Liver (tissue), 9 donors: Measurements from ENCODE around the gene GLP1R. TPM values are rescaled to one million over a fixed set of nuclear protein-coding genes. Genes with fewer than 3 reads are reported as not detected.

Source experiments
- DNase-seq: peaks from one replicate; pipeline ENCODE4 v3.0.0-alpha.2; 2017; ENCODE audit warnings: low spot score
- H3K27ac ChIP-seq, 2 donors: one replicate each; pipeline ENCODE4 v1.7.0; 2013; ENCODE audit warnings: inconsistent platforms in 2 of 2, low read length in 2 of 2, control low read depth in 1 of 2, low read depth in 1 of 2, mild to moderate bottlenecking in 1 of 2
- H3K27me3 ChIP-seq, 4 donors: one replicate each; pipeline versions ENCODE4 v1.6.1 to v1.7.0; 2013; ENCODE audit warnings: low read length in 3 of 4, inconsistent platforms in 1 of 4, mild to moderate bottlenecking in 1 of 4, moderate library complexity in 1 of 4; ENCODE audit not compliant: control insufficient read depth in 4 of 4, insufficient read depth in 4 of 4
- H3K36me3 ChIP-seq, 4 donors: one replicate each; pipeline versions ENCODE4 v1.6.1 to v1.7.0; 2013; ENCODE audit warnings: low read length in 3 of 4, mild to moderate bottlenecking in 3 of 4, low read depth in 1 of 4, moderate library complexity in 1 of 4; ENCODE audit not compliant: control insufficient read depth in 4 of 4, insufficient read depth in 3 of 4
- H3K4me1 ChIP-seq, 4 donors: one replicate each; pipeline versions ENCODE4 v1.6.1 to v1.7.0; 2013; ENCODE audit warnings: low read length in 3 of 4, mild to moderate bottlenecking in 3 of 4, moderate library complexity in 1 of 4; ENCODE audit not compliant: control insufficient read depth in 4 of 4, insufficient read depth in 4 of 4
- H3K4me3 ChIP-seq, 3 donors: one replicate each; pipeline versions ENCODE4 v1.6.1 to v1.7.0; 2013; ENCODE audit warnings: low read length in 3 of 3, control low read depth in 1 of 3, low read depth in 1 of 3, mild to moderate bottlenecking in 1 of 3
- H3K9ac ChIP-seq, 2 donors: one replicate each; pipeline ENCODE4 v1.7.0; 2013; ENCODE audit warnings: low read length in 2 of 2, mild to moderate bottlenecking in 2 of 2, moderate library complexity in 2 of 2, control low read depth in 1 of 2, low read depth in 1 of 2
- H3K9me3 ChIP-seq, 4 donors: one replicate each; pipeline versions ENCODE4 v1.6.1 to v1.7.0; 2013; ENCODE audit warnings: low read length in 3 of 4; ENCODE audit not compliant: control insufficient read depth in 4 of 4
- ATF3 ChIP-seq: IDR thresholded peaks from 2 replicates; pipeline ENCODE4 v1.6.1; 2016; ENCODE audit warnings: antibody characterized with exemption
- EGR1 ChIP-seq, 2 donors: IDR thresholded peaks; 2 replicates each; pipeline ENCODE4 v1.6.1; 2016 to 2018; ENCODE audit warnings: antibody characterized with exemption in 2 of 2, low read depth in 2 of 2
- FOXA1 ChIP-seq: IDR thresholded peaks from 2 replicates; pipeline ENCODE4 v1.6.1; 2016; ENCODE audit warnings: antibody characterized with exemption
- FOXA2 ChIP-seq: IDR thresholded peaks from 2 replicates; pipeline ENCODE4 v1.6.1; 2016; ENCODE audit warnings: antibody characterized with exemption
- GABPA ChIP-seq, 2 donors: IDR thresholded peaks in 1 of 2; conservative IDR thresholded peaks in 1 of 2; 2 replicates each; pipeline ENCODE4 v1.6.1; 2016; ENCODE audit warnings: antibody characterized with exemption in 2 of 2, mild to moderate bottlenecking in 1 of 2, moderate library complexity in 1 of 2
- HNF4A ChIP-seq, 2 donors: conservative IDR thresholded peaks; 2 replicates each; pipeline ENCODE4 v1.6.1; 2016; ENCODE audit warnings: antibody characterized with exemption in 2 of 2, mild to moderate bottlenecking in 2 of 2
- HNF4G ChIP-seq: IDR thresholded peaks from 2 replicates; pipeline ENCODE4 v1.6.1; 2016; ENCODE audit warnings: antibody characterized with exemption
- JUND ChIP-seq, 2 donors: IDR thresholded peaks; 2 replicates each; pipeline ENCODE4 v1.6.1; 2016; ENCODE audit warnings: antibody characterized with exemption in 2 of 2
- MAX ChIP-seq: IDR thresholded peaks from 2 replicates; pipeline ENCODE4 v1.6.1; 2016; ENCODE audit warnings: antibody characterized with exemption
- NR2F2 ChIP-seq: IDR thresholded peaks from 2 replicates; pipeline ENCODE4 v1.6.1; 2016; ENCODE audit warnings: antibody characterized with exemption
- RAD21 ChIP-seq, 2 donors: IDR thresholded peaks; 2 replicates each; pipeline ENCODE4 v1.6.1; 2016; ENCODE audit warnings: antibody characterized with exemption in 2 of 2, mild to moderate bottlenecking in 2 of 2
- RXRA ChIP-seq, 2 donors: IDR thresholded peaks; 2 replicates each; pipeline ENCODE4 v1.6.1; 2017 to 2018; ENCODE audit warnings: antibody characterized with exemption in 2 of 2, mild to moderate bottlenecking in 1 of 2
- SP1 ChIP-seq: IDR thresholded peaks from 2 replicates; pipeline ENCODE4 v1.6.1; 2018; ENCODE audit warnings: antibody characterized with exemption, mild to moderate bottlenecking
- TAF1 ChIP-seq: conservative IDR thresholded peaks from 2 replicates; pipeline ENCODE4 v1.6.1; 2016; ENCODE audit warnings: antibody characterized with exemption, mild to moderate bottlenecking
- YY1 ChIP-seq: IDR thresholded peaks from 2 replicates; pipeline ENCODE4 v1.6.1; 2016; ENCODE audit warnings: antibody characterized with exemption, mild to moderate bottlenecking
- WGBS: extraction: QIAGEN DNeasy Blood & Tissue Kit; methylation state at CpG from one replicate; pipeline ENCODE4 v1.1.7; 2013; 5-methylcytosine and 5-hydroxymethylcytosine counted together
- polyA plus RNA-seq, 2 donors: library from polyadenylated mRNA; stranded (reverse) in 1 of 2; unstranded in 1 of 2; fragments of 200-250 nt in 1 of 2; fragments of >200 nt in 1 of 2; fragmentation: Nextera tagmentation in 1 of 2; extraction: Ambion mirVana in 1 of 2; gene quantifications; one replicate each; pipeline versions ENCODE4 v1.2.1 to v1.2.3, GENCODE V29; 2013 to 2015
- total RNA-seq, 2 donors: library from RNA; depleted of rRNA; stranded (reverse); fragments of >200 nt; gene quantifications; one replicate each; pipeline ENCODE4 v1.2.3, GENCODE V29; 2014
- TF ChIP-seq, protein P1 (sequence below): IDR thresholded peaks from 2 replicates; pipeline ENCODE4 v1.6.1; 2016; ENCODE audit warnings: antibody characterized with exemption
- TF ChIP-seq, protein P2 (sequence below): fragments of 150-350 bp; IDR thresholded peaks from 2 replicates; pipeline ENCODE4 v1.5.1; 2017; ENCODE audit warnings: improper control_type of control experiment, low read depth, low read length; ENCODE audit not compliant: missing input control
- TF ChIP-seq, protein P3 (sequence below): IDR thresholded peaks from 2 replicates; pipeline ENCODE4 v1.6.1; 2016; ENCODE audit warnings: antibody characterized with exemption, mild to moderate bottlenecking
- donor health status: healthy.
- donor health status: healthy.
- donor health status: healthy.
- donor health status: healthy.
- donor health status: healthy.

GLP1R gene
- not detected for total RNA-seq
- polyA plus RNA-seq: not detected

DNA sequence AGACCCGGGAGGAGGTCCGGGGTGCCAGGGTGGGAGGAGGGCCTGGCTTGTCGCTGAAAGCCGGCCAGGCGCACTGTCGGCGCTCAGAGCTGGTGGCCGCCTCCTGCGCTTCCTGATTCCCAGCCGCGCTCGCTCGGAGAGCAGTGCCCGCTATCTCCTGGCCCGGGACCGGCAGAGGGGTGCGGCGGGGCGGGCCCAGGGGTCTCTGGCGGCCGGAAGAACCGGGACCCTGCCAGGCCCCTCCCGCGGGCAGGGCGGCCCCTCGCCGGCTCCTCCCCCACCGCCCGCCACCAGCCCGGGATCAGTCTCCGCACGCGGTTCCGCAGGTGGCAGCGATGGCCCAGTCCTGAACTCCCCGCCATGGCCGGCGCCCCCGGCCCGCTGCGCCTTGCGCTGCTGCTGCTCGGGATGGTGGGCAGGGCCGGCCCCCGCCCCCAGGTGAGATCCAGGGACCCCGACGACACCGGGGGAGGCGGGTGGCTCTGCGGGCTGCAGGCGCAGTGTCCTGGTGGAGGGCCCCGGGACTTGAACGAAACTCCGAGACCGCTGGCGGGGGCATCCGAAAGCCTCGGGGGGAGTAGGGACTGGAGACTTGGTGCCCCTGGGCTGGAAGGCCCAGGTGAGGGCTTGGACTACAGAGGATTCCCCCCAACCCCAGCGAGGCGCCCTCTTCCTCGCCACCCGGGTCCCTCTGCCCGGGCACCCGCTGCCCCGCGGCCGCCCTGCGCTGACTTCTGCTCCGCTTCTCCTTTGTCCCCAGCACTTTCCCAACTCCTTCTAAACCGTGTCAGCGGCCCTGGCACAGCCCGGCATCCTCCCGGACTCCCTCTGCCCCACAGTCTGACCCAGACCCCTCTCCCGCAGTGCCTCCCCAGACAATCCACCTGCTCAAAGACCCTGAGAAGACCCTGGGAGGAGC lies at the start of gene GLP1R:
GLP1R (plus strand) TSS at position 301 of the 919 bp plus-strand sequence; CDS start at position 361, 60 bp downstream.
- peaks cover 0 to 11% (median 4%) of the 10 kb centered on the region in 4 donors for H3K27me3 ChIP-seq
- peaks cover 0 to 10% (median 6%) of the 10 kb centered on the region in 4 donors for H3K4me1 ChIP-seq
- H3K36me3 ChIP-seq: no peaks in the 10 kb centered on the region
- H3K9me3 ChIP-seq: no peaks in the 10 kb centered on the region
- no peak for DNase-seq
- H3K27ac ChIP-seq: no peak within 1 kb of the TSS
- peak within 1 kb of the TSS in 1 of 3 donors; percentile 38 for H3K4me3 ChIP-seq
- 7% methylated on average over 74 of the region's 74 CpGs for WGBS
- H3K9ac ChIP-seq: no peak within 1 kb of the TSS
- no peak for TF ChIP-seq RAD21 (IDR thresholded peaks at IDR 0.05)
- no peak for TF ChIP-seq EGR1 (IDR thresholded peaks at IDR 0.05; ENCODE audit: low read depth in 2 of 2)
- TF ChIP-seq YY1: no peak
- TF ChIP-seq NR2F2: no peak

- Histone ChIP-seq H3K4me1 (no peaks in the 10 kb centered on the region), H3K36me3 (no peaks in the 10 kb centered on the region), H3K27ac (no peak overlapping the region), H3K9ac (no peak overlapping the region), H3K4me3 (no peak overlapping the region), H3K27me3 (peaks cover 0 to 8% (median 4%) of the 10 kb centered on the region in 4 donors), H3K9me3 (no peaks in the 10 kb centered on the region)
- no peak for DNase-seq
- TF ChIP-seq RAD21 (IDR thresholded peaks at IDR 0.05) (peak in 1 of 2 donors; percentile 36), HNF4A (conservative IDR thresholded peaks at IDR 0.05) (no peak), JUND (IDR thresholded peaks at IDR 0.05) (no peak), ATF3 (no peak), GABPA (IDR thresholded peaks at IDR 0.05 in 1 of 2, conservative IDR thresholded peaks at IDR 0.05 in 1 of 2) (no peak), YY1 (no peak), SP1 (no peak), HNF4G (no peak)
- TF ChIP-seq, protein P1, sequence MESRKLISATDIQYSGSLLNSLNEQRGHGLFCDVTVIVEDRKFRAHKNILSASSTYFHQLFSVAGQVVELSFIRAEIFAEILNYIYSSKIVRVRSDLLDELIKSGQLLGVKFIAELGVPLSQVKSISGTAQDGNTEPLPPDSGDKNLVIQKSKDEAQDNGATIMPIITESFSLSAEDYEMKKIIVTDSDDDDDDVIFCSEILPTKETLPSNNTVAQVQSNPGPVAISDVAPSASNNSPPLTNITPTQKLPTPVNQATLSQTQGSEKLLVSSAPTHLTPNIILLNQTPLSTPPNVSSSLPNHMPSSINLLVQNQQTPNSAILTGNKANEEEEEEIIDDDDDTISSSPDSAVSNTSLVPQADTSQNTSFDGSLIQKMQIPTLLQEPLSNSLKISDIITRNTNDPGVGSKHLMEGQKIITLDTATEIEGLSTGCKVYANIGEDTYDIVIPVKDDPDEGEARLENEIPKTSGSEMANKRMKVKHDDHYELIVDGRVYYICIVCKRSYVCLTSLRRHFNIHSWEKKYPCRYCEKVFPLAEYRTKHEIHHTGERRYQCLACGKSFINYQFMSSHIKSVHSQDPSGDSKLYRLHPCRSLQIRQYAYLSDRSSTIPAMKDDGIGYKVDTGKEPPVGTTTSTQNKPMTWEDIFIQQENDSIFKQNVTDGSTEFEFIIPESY: no peak
- TF ChIP-seq, protein P2, sequence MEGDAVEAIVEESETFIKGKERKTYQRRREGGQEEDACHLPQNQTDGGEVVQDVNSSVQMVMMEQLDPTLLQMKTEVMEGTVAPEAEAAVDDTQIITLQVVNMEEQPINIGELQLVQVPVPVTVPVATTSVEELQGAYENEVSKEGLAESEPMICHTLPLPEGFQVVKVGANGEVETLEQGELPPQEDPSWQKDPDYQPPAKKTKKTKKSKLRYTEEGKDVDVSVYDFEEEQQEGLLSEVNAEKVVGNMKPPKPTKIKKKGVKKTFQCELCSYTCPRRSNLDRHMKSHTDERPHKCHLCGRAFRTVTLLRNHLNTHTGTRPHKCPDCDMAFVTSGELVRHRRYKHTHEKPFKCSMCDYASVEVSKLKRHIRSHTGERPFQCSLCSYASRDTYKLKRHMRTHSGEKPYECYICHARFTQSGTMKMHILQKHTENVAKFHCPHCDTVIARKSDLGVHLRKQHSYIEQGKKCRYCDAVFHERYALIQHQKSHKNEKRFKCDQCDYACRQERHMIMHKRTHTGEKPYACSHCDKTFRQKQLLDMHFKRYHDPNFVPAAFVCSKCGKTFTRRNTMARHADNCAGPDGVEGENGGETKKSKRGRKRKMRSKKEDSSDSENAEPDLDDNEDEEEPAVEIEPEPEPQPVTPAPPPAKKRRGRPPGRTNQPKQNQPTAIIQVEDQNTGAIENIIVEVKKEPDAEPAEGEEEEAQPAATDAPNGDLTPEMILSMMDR: peak; percentile 8
- 14% methylated on average over 3 of the region's 3 CpGs for WGBS
These were observed 45.5 kb upstream of the GLP1R start for GRCh38 chr6:39003072-39003471.

- Histone ChIP-seq H3K27me3 (peaks cover 0 to 9% (median 5%) of the 10 kb centered on the region in 4 donors), H3K4me3 (no peak overlapping the region), H3K27ac (no peak overlapping the region), H3K36me3 (no peaks in the 10 kb centered on the region), H3K9me3 (no peaks in the 10 kb centered on the region), H3K9ac (no peak overlapping the region), H3K4me1 (no peaks in the 10 kb centered on the region)
- DNase-seq: no peak
- WGBS: 89% methylated on average over 1 of the region's 1 CpG
- TF ChIP-seq YY1: no peak
- TF ChIP-seq ATF3: no peak
- TF ChIP-seq RAD21 (IDR thresholded peaks at IDR 0.05): no peak
- TF ChIP-seq TAF1: no peak
- no peak for TF ChIP-seq RXRA (IDR thresholded peaks at IDR 0.05)
- TF ChIP-seq FOXA2: no peak
- TF ChIP-seq FOXA1: no peak
- TF ChIP-seq, protein P3, sequence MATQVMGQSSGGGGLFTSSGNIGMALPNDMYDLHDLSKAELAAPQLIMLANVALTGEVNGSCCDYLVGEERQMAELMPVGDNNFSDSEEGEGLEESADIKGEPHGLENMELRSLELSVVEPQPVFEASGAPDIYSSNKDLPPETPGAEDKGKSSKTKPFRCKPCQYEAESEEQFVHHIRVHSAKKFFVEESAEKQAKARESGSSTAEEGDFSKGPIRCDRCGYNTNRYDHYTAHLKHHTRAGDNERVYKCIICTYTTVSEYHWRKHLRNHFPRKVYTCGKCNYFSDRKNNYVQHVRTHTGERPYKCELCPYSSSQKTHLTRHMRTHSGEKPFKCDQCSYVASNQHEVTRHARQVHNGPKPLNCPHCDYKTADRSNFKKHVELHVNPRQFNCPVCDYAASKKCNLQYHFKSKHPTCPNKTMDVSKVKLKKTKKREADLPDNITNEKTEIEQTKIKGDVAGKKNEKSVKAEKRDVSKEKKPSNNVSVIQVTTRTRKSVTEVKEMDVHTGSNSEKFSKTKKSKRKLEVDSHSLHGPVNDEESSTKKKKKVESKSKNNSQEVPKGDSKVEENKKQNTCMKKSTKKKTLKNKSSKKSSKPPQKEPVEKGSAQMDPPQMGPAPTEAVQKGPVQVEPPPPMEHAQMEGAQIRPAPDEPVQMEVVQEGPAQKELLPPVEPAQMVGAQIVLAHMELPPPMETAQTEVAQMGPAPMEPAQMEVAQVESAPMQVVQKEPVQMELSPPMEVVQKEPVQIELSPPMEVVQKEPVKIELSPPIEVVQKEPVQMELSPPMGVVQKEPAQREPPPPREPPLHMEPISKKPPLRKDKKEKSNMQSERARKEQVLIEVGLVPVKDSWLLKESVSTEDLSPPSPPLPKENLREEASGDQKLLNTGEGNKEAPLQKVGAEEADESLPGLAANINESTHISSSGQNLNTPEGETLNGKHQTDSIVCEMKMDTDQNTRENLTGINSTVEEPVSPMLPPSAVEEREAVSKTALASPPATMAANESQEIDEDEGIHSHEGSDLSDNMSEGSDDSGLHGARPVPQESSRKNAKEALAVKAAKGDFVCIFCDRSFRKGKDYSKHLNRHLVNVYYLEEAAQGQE: no peak
- no peak for TF ChIP-seq GABPA (IDR thresholded peaks at IDR 0.05 in 1 of 2, conservative IDR thresholded peaks at IDR 0.05 in 1 of 2)
- no peak for TF ChIP-seq HNF4G
- no peak for TF ChIP-seq SP1
- no peak for TF ChIP-seq JUND (IDR thresholded peaks at IDR 0.05)
- no peak for TF ChIP-seq MAX
These were observed 45.1 kb upstream of the GLP1R start for GRCh38 chr6:39003492-39003891.
